HG03025 (cell line): ENCODE results near the gene FTO.

Experiments used
- ATAC-seq: cut with Tn5 transposase; IDR thresholded peaks from one replicate; pipeline ENCODE4 v1.9.1; 2021; ENCODE audit warnings: mild to moderate bottlenecking, moderate library complexity; ENCODE audit not compliant: unreplicated experiment, low FRiP score

FTO gene

DNA sequence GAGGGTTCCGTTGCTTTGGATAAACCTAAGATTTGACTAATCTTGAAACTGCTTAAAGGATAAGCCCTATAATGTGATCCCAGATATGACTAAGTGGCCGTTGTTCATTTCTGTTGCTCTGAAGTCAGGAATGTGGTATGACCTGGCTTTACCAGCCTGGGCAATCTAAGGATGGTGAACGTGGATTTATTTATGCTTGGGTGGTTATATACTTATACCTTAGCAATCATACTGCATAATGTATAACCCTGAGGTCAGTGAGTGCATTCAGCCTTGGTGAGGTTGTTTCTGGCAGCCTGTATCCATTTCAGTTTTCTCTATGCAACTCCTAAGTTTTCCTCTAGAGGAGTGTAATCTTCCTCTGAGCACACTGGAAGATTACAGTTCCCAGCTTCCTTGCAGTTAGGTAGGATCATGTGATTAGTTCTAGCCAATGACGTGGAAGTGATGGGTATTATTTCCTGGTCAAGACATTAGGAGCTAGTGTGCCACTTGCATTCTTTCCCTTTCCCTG is 41.9 kb downstream of the FTO start:
- no peak for ATAC-seq

GRCh38 chr16:53752560-53752959 is 48.6 kb downstream of the FTO start:
- no peak for ATAC-seq

DNA sequence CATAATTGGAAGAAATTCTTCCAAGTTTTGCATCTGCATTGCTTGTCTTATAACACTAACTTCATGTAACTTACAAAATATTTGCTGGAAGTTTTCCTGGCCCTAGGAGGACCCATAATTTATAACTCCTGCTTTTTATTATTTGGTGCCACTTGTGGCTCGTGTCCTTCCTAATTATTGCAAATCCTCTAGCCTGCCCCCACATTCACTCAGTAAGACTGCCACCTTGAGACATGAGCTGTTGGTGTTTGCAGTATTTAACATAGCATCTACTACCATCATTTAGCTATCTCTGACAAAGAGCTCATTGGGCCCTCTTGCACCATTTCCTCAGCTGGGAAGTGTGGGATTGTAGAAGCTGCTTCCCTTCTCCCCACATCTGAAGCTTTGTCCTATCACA is 49.5 kb downstream of the FTO start:
- no peak for ATAC-seq

DNA sequence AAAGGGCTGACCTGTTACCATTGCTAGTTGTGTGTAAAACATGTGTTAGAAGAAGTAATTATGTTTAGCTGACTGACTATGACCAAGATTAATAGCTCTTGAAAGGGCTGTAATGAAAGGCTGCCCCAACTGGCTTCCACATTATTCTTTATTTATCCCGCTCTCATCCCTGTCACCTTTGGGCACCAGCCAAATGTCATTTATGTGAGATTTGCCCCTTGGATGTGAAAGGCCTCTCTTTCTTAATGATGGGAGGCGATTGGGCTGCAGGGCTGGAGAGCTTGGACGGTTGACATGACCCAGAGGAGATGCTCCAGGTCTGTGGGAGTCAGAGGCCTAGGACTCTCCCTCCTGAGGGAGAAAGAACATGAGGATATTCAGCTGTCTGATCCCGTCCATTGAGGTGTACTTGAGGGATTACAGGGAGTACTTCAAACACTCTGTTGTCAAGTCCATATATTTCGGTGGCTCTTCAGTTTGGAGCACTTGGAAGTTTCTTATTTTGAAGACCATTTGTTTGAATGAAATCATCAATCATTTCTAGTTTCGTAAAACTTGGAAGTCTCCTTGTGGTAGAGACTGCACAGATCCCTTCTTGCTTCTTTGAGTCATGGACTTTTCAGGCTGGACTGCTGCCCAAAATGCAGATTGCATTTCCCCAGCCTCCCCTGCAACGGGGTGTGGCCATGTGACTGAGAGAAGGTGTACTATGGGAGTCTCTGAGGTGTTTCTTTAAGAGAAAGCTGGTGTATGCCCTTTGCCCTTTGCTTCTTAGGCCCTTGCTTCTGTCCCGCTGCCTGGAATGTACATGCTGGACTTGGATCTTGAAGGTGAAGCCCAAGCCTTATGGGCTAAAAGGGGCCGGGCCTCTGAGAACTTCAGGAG is 51.3 kb downstream of the FTO start:
- ATAC-seq: no peak

DNA sequence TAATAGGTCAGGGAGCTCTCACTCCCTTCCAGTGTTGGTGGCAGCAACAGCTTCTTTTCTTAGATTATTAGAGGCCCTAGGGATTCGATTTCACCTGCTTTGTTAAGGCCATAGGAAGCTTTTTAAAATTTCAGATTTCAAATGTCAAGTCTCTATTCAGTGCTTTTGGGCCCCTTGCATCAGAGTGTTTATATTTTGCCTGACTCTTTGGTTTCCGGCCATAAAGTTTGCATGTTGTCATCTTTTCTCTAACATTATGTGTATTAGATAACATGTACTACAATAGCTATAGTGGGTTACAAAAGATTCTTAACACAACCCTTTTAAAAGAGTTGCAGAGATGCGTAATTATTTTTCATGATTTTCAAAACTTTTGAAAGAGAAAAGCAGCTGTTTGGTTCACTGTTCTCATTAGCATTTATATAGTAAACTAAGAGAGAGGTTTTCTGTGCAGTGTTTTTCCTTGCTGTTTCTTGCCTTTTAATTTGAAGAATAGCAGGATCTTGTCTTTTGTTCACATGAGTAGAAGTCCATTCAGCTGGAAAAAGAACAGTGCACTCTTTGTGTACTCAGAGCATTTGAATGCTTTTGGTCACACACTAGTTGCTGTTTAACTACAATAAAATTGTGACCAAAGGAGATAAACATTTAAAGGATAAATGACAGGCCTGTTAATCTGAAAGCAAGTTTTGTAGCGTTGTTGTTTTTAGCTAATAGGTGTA is 52.5 kb downstream of the FTO start:
- ATAC-seq: no peak

DNA sequence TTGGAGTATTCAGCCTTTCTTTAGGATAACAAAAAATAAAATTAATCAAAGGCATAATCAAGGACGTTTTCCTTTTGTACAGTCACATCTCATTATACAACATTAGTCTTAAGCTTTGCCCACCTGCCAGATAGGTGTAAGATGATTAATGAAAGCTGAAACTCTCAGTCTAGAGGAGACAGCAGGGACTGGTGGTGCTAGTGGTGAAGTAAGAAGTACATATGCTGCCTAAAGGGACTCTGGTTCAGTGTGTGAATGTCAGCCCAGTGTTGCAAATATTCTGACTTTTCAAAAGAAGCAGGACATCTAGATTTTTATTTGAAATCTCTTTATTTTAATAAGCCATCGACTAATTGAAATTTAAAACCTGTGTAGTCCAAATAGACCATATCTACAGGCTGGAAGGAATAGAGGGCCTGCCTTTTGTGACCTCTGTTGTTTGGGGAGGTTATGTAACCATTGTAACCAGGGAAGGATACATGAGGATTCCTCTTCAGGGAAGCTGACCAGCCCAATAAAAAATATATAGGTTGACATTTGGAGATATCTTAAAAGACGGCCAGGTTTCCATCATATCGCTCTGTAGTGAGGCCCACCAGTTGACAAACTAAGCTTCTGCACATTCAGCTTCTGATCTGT is 54.1 kb downstream of the FTO start:
- no peak for ATAC-seq

- ATAC-seq: no peak
These were observed 58.2 kb downstream of the FTO start for GRCh38 chr16:53761962-53762703.

DNA sequence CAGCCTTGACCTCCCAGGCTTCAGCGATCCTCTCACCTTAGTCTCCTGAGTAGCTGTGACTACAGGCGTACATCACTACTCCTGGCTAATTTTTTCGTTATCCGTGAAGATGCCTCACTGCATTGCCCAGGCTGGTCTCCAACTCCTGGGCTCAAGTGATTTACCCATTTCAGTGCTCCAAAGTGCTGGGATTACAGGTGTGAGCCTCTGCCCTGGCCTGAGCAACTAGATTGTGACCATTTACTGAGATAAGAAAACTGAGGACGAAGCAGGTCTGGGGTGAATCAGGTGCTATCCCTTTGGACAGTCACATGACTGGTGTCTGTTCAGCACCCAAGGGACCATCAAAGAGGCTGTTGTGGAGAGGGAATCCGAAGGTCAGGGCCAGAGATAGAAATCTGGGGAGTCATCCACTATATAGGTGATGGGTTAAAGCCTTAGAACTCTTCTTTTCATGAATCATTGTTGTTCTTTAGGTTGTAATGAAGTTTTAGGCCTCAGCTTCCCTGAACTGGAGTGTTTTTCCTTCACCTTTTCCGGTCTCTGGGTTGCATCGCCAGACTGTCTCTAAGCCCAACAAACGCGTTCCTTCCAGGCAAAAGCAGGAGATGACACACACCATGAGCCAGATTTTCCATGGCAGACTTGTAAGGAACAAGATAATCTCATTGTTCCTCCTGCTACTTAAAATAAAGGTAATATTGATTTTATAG is 62.5 kb downstream of the FTO start:
- no peak for ATAC-seq

GRCh38 chr16:53768167-53768566 is 64.2 kb downstream of the FTO start:
- ATAC-seq: no peak

DNA sequence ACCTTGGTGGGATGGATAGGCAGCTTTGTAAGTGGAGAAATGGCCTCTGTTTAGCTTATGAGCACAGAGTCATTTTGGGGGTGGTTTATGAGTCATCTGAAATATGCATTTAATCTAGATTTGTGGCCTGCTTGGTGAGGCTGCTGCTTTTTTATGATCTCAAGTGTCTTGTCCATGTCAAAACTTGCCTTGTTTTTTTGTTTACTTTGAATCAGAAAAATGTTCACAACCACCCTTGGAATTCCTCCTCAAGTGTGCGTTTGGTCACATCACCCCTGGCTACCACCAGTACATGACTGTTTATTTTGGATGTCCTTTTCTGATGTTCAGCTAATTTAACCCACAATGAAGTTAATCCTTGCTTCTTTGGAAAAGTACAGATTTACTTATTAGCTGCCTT is 64.6 kb downstream of the FTO start:
- ATAC-seq: no peak

- no peak for ATAC-seq
These were observed 65.2 kb downstream of the FTO start for GRCh38 chr16:53769185-53769584.

GRCh38 chr16:53769787-53770186 is 65.8 kb downstream of the FTO start:
- ATAC-seq: no peak

DNA sequence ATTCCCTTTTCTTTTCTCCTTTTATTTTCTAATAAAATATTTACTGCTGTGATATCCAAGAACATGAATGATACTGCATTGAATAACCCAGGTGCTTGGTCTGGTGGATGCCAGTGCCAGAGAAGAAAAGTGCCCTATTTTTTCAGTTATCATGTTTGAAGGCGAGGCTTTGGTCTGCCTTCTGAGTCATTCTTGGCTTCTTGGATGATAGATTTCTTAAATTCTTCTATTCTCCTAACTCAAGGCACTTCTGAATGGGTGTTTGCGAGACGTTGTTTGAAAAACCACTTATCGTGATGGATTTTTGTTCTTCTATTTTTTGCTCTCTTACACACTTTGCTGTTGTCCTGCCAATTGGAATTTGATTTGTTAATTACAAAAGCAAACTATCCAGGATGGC is 66.7 kb downstream of the FTO start:
- ATAC-seq: no peak

GRCh38 chr16:53771655-53772497 is 67.9 kb downstream of the FTO start:
- no peak for ATAC-seq

GRCh38 chr16:53773150-53773846 is 69.3 kb downstream of the FTO start:
- no peak for ATAC-seq

DNA sequence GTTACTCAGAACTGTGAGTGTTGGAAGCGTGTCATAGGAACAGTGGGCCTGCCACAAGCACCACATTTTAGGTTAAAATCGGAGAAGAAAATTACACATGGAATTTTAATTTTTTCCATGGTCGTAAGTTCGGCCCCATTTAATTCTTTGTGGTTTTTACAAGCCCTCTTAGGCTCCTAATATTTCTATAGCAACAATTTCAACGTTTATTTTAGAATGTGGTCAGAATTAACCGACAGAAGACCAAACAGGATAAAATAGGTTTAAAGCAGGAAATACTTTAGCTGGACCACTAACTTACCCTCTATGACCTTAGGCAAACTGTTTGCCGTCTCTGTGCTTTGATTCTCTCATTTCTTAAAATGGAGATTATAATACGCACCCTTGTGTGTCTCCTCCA is 69.9 kb downstream of the FTO start:
- no peak for ATAC-seq

GRCh38 chr16:53775106-53775820 is 71.3 kb downstream of the FTO start:
- ATAC-seq: no peak
